Stomach smooth muscle (tissue), 2 donors: Measurements from ENCODE around the gene DENND10.
A peak's percentile ranks its signal among the peaks of the same experiment; 100 is the strongest.

Source experiments
- H3K27ac ChIP-seq: one replicate; pipeline ENCODE4 v1.7.0; 2013; ENCODE audit warnings: mild to moderate bottlenecking, low read length, inconsistent platforms
- H3K27me3 ChIP-seq, 2 donors: one replicate each; pipeline ENCODE4 v1.7.0; 2013; ENCODE audit warnings: low read length in 2 of 2; ENCODE audit not compliant: insufficient read depth in 2 of 2, control insufficient read depth in 1 of 2
- H3K36me3 ChIP-seq, 2 donors: one replicate each; pipeline ENCODE4 v1.7.0; 2013; ENCODE audit warnings: low read length in 2 of 2; ENCODE audit not compliant: control insufficient read depth in 2 of 2, insufficient read depth in 2 of 2
- H3K4me1 ChIP-seq: one replicate; pipeline ENCODE4 v1.7.0; 2013; ENCODE audit warnings: low read length; ENCODE audit not compliant: control insufficient read depth, insufficient read depth
- H3K4me3 ChIP-seq, 2 donors: one replicate each; pipeline ENCODE4 v1.7.0; 2013; ENCODE audit warnings: low read length in 2 of 2
- H3K9ac ChIP-seq, 2 donors: one replicate each; pipeline ENCODE4 v1.7.0; 2013; ENCODE audit warnings: low read length in 2 of 2, mild to moderate bottlenecking in 1 of 2
- H3K9me3 ChIP-seq, 2 donors: one replicate each; pipeline ENCODE4 v1.7.0; 2013; ENCODE audit warnings: low read length in 2 of 2; ENCODE audit not compliant: control insufficient read depth in 2 of 2
- donor health status: healthy.
- donor health status: Pancreatic carcinoma.

The DENND10 gene, protein sequence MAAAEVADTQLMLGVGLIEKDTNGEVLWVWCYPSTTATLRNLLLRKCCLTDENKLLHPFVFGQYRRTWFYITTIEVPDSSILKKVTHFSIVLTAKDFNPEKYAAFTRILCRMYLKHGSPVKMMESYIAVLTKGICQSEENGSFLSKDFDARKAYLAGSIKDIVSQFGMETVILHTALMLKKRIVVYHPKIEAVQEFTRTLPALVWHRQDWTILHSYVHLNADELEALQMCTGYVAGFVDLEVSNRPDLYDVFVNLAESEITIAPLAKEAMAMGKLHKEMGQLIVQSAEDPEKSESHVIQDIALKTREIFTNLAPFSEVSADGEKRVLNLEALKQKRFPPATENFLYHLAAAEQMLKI

DNA sequence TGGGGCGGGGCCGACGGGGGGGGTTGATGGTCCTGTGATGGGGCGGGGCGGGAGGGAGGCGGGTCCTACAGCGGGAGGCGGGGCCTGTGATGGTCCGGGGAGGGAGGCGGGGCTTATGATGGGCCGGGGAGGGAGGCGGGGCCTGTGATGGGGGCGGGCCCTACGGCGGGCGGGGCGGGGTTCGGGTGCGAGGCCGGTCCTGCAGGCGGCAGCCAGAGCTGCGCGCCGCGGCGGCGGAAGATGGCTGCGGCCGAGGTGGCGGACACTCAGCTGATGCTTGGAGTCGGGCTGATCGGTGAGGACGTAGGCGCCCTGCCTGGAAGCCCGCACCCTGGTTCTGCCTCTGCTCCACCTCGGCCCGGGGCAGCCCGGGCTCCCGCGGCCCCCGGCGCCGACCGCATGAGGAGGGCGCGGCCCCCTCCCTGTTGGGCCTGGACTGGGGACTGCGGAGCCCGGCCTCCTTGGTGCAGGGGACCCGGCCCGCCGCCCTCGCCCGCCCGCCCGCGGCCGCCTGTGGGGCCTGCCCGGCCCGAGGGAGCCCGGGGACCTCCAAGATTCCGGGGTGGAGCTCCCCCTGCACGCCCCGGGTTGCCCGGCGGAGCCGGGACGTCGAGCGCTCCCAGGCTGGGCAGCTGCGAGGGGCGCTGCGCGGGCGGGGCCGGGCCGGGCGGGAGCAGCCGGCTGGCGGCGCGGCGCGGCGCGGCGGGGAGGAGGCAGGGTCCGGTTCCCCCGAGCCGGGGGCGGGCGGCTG is at the start of gene DENND10:
Gene DENND10 (plus strand): TSS at position 211 of the 751 bp plus-strand sequence. CDS start 30 bp downstream, at position 241.
- peaks cover 0 to 2% of the 10 kb centered on the region in 2 donors for H3K36me3 ChIP-seq
- H3K27me3 ChIP-seq: no peaks in the 10 kb centered on the region
- H3K9me3 ChIP-seq: no peaks in the 10 kb centered on the region
- peaks cover 8% of the 10 kb centered on the region for H3K4me1 ChIP-seq
- H3K27ac ChIP-seq: no peak within 1 kb of the TSS
- peak within 1 kb of the TSS; percentile 82 to 91 for H3K4me3 ChIP-seq
- H3K9ac ChIP-seq: peak within 1 kb of the TSS; percentile 60 to 69

DNA sequence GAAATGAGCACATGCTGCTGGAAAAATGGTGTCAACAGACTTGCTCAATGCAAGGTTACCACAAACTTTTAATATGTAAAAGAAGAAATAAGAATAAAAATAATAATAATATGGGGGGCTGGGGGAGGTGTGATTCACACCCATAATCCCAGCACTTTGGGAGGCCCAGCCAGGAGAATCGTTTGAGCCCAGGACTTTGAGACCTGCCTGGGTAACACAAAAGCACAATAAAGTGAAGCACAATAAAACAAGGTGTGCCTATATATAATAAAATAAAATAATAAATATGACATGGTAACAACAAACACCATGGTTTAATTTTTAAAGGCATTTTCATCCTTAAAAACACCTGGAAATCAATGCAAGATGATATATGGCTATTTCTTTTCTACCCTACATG is 48.4 kb upstream of the DENND10 start:
- Histone ChIP-seq H3K36me3 (peaks cover 60 to 70% of the 10 kb centered on the region in 2 donors), H3K4me1 (no peaks in the 10 kb centered on the region), H3K27ac (no peak overlapping the region), H3K4me3 (no peak overlapping the region), H3K27me3 (no peaks in the 10 kb centered on the region), H3K9ac (no peak overlapping the region), H3K9me3 (no peaks in the 10 kb centered on the region)

DNA sequence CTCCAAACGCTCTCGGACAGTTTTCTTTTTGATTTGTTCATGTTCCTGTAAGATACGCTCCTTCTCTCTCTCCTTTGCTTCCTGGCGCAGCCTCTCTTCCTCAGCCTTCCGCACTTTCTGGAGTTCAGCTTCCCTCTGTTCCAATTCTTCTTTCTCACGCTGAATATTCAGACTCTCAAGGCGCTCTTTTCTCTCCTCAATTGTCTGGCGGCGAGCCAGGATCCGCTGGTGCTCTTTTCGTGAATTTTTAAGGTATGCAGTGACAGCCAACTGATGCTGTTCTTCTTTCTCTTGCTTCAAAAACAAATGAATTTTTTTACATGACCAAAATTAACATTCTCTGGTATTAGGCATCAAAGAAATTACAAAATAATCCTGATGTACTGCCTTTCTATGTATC is 45.9 kb upstream of the DENND10 start:
- peaks cover 52 to 65% of the 10 kb centered on the region in 2 donors for H3K36me3 ChIP-seq

DNA sequence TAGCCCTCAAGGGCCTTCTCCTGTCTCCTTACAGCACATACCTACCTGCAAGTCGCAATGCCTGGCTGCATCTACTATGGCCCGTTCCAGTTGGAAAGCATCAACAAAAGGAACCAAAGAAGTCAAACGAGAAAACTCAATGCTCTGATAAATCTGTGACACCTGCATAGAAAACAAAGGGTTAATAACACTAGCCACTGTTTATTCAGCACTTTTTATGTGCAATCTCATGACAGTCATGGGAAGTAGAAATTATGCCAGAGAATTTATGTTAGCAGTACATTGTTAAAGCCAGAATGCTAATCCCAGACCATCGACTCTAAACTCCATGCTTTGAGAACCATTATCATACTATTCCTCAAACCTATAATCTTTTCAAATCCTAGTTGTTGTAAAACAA is 44.4 kb upstream of the DENND10 start:
- peaks cover 56 to 57% of the 10 kb centered on the region in 2 donors for H3K36me3 ChIP-seq

More for the DNA sequence above, 45.9 kb upstream of the DENND10 start:
- H3K9ac ChIP-seq: no peak overlapping the region
- no peaks in the 10 kb centered on the region for H3K4me1 ChIP-seq
- H3K27me3 ChIP-seq: no peaks in the 10 kb centered on the region
- no peak overlapping the region for H3K4me3 ChIP-seq
- no peak overlapping the region for H3K27ac ChIP-seq
- no peaks in the 10 kb centered on the region for H3K9me3 ChIP-seq

DNA sequence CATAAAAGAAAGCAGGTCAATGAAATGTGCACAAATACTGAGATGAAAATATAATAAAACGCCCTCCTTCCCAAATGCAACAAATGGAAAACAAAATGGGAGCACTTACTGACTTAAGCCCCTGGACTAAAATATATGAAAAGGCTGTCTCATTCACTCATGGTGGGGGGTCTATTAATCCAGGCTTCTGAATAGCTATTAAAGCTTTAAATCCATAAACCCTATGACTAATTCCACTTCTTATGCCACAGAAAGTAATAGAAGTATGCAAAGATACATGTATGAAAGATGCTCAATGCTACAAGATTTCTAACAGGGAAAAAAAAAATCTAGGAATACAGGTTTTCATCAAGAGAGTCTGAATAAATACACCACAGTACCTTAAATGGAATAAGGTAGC is 43.8 kb upstream of the DENND10 start:
- Histone ChIP-seq H3K27me3 (no peaks in the 10 kb centered on the region), H3K9me3 (no peaks in the 10 kb centered on the region), H3K9ac (no peak overlapping the region), H3K27ac (no peak overlapping the region), H3K4me1 (no peaks in the 10 kb centered on the region), H3K4me3 (no peak overlapping the region), H3K36me3 (peaks cover 60% of the 10 kb centered on the region in 2 donors)

More for the DNA sequence above, 44.4 kb upstream of the DENND10 start:
- H3K9me3 ChIP-seq: no peaks in the 10 kb centered on the region
- H3K9ac ChIP-seq: no peak overlapping the region
- H3K27ac ChIP-seq: no peak overlapping the region
- H3K4me1 ChIP-seq: no peaks in the 10 kb centered on the region
- H3K4me3 ChIP-seq: no peak overlapping the region
- H3K27me3 ChIP-seq: no peaks in the 10 kb centered on the region

DNA sequence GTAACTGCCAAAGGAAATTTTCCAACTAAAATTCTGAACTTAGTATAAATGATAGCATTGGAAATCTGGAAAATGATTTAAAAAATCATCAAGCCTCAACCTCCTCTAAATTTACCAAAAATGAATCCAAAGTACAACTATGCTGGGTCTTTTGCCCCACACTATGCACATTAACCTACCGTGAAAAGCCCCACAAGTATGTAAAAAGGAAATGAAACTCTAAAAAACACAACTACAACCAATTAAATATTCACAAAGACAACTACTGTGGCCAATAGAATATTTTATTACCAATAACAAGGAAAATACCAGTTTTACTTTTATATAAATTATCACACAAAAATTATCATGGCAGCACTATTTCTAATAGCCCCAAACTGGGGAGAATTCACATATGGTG is 42.6 kb upstream of the DENND10 start:
- H3K36me3 ChIP-seq: peaks cover 60 to 66% of the 10 kb centered on the region in 2 donors
- no peaks in the 10 kb centered on the region for H3K4me1 ChIP-seq
- H3K27ac ChIP-seq: no peak overlapping the region
- H3K9ac ChIP-seq: no peak overlapping the region
- no peaks in the 10 kb centered on the region for H3K27me3 ChIP-seq
- H3K9me3 ChIP-seq: no peaks in the 10 kb centered on the region
- no peak overlapping the region for H3K4me3 ChIP-seq

DNA sequence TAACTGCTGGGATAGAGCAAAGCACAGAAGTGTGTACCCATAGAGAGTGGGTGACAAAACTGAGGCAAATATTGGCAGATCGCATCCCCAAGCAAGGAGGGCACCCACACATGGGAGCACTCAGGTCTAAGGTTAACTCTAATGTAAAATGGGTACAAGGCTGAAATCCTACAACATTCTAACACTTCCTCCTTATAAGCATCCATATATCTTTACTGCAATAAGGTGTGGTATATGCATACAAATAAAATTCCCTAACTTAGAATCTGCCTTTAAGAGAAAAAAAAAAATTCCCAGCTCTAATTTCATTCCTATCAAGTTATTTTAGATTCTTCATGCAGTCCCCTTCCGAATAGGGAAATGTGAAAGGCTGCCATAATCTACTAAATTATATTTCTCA is 42.0 kb upstream of the DENND10 start:
- Histone ChIP-seq H3K4me3 (no peak overlapping the region), H3K9ac (no peak overlapping the region), H3K27ac (no peak overlapping the region), H3K36me3 (peaks cover 55 to 67% of the 10 kb centered on the region in 2 donors), H3K4me1 (no peaks in the 10 kb centered on the region), H3K27me3 (no peaks in the 10 kb centered on the region), H3K9me3 (no peaks in the 10 kb centered on the region)

DNA sequence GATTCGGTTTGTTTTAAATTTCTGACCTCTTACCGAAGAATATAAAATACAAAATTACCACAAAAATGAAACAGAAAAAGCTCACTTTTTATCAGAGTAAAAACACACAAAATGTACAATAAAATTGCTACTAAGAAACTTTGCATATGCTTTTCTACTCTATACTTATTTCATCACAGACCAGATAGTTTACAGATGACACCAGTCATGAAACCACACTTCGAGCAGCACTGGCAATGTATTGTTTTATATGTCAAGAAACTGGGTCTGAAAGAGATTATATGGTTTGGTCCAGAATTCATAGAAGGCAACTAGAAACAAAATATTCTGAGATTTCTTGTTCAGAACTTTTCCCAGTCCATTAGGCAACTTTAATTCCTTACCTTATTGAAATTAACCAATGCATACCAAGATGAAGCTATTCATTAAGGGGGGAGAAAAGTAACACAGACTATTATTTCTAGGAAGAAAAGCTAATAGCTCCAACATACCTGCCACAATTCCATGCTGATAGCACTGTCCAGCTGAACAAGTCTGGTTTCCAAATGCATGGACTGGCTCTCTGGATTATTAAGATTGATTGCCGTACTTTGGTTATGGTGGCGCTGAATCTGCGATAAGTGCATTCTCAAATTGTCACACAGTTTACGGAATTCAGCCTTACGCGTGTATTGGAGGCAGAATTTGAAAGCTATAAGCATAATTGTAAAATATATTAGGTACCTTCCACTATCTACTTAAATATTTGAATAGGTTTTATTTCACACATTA is 33.3 kb upstream of the DENND10 start:
- no peaks in the 10 kb centered on the region for H3K27me3 ChIP-seq
- no peak overlapping the region for H3K4me3 ChIP-seq
- H3K9me3 ChIP-seq: no peaks in the 10 kb centered on the region
- H3K27ac ChIP-seq: no peak overlapping the region
- peaks cover 28 to 30% of the 10 kb centered on the region in 2 donors for H3K36me3 ChIP-seq
- H3K9ac ChIP-seq: no peak overlapping the region
- no peaks in the 10 kb centered on the region for H3K4me1 ChIP-seq

DNA sequence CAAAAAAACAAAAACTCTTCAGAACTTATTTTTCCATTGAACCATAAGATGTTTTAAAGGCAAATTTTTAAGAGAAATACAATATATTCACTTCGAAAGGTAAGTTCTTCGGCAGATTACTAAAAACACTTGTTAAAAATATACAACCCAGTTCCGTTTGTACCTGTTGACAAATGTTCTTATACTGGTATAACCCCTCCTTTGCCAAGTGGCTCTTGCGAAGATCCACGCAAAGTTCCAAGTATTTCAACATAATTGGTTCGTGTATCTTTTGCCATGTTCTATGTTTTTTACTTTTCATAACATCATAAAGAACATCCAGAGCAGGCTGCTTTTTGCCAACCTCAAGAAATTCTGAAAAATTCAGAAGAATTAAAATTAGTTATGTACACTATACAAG is 30.3 kb upstream of the DENND10 start:
- Histone ChIP-seq H3K36me3 (peaks cover 10 to 23% of the 10 kb centered on the region in 2 donors), H3K9me3 (no peaks in the 10 kb centered on the region), H3K27ac (no peak overlapping the region), H3K4me1 (no peaks in the 10 kb centered on the region), H3K4me3 (no peak overlapping the region), H3K9ac (no peak overlapping the region), H3K27me3 (no peaks in the 10 kb centered on the region)

DNA sequence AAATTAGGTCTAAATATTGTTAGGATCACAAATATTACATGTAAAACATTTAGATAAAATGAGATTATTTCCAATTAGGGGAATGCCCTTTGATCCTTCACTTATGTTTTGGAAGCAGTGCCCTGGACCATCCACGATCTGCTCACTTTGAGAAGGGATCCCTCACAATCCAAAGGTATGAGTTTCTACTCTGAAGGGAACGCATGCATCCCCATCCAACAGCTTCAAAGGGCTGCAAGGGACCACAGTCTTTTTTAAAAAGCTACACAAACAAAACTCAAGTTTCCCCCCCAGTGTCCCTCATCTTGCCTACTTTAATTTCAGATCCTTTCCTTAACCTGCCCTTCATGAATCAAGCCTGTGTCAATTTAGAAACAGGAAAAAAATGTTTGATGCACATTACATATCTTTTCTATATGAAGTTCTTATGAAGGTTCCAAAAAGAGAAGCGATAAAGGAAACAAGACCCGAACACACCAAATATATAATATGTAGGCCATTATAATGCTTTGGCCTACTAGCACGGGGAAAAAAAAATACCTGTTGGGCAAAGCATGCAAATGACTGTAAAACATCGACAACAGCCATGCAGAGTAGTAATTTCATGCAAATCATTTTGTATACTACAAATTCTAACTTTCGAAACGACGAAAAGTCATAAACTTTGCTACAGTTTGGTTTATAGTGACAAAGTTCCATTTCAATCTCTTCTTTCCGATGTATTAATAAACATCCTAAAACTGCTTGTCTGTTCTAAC is 25.3 kb upstream of the DENND10 start:
- Histone ChIP-seq H3K27me3 (no peaks in the 10 kb centered on the region), H3K27ac (no peak overlapping the region), H3K4me1 (no peaks in the 10 kb centered on the region), H3K9me3 (no peaks in the 10 kb centered on the region), H3K36me3 (no peaks in the 10 kb centered on the region), H3K4me3 (peak overlapping the region; percentile 88 to 91), H3K9ac (peak overlapping the region; percentile 48 to 99)
